Dermis blood vessel endothelial cell (primary cell): Measurements from ENCODE around the gene TBC1D19. TPM values are rescaled to one million over a fixed set of nuclear protein-coding genes. Genes with fewer than 3 reads are reported as not detected.
"Not testable (repeated sequence)": the region's sequence is repeated elsewhere in the genome, so short reads cannot be mapped to it uniquely, and the experiment has no call there.

Source experiments
- DNase-seq: peaks from one replicate; pipeline ENCODE4 v3.0.0; 2010
- total RNA-seq: library from RNA; depleted of rRNA; stranded (reverse); fragments of >200 nt; gene quantifications from 2 replicates; pipeline ENCODE4 v1.2.3, GENCODE V29; 2014

Gene TBC1D19
- total RNA-seq, 1 donor from 2014 or later: 16.7 TPM

DNA sequence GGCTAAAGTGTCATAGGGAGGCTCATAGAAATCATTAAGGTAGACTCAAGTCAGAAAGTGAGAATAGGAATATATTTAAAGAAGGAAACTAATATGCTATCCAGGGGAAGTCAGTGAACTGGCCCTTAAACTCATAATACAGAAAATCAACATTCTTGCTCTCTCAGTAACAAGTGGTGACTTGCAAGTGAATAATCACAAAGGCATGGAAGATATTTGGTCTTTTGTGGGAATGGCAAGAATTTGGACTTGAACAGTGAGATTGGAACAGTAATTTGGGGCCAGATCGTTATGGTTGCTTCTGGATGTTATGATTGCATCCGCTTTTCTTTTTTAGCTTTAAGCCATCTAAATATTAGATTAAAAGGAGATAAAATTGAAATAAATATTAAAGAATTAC is 103.8 kb downstream of the TBC1D19 start:
- DNase-seq: no peak

DNA sequence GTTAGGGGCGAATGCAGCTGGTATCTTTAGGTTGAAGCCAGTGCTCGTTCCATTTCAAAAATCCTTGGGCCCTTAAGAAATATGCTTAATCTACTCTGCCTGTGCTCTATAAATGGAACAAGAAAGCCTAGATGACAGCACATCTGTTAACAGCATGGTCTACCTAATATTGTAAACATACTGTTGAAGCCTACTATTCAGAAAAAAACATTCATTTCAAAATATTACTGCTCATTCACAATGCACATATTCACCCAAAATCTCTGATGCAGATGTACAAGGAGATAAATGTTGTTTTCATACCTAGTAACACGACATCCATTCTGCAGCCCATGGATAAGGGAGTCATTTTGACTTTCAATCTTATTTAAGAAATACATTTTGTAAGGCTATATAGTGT is 106.6 kb downstream of the TBC1D19 start:
- no peak for DNase-seq

DNA sequence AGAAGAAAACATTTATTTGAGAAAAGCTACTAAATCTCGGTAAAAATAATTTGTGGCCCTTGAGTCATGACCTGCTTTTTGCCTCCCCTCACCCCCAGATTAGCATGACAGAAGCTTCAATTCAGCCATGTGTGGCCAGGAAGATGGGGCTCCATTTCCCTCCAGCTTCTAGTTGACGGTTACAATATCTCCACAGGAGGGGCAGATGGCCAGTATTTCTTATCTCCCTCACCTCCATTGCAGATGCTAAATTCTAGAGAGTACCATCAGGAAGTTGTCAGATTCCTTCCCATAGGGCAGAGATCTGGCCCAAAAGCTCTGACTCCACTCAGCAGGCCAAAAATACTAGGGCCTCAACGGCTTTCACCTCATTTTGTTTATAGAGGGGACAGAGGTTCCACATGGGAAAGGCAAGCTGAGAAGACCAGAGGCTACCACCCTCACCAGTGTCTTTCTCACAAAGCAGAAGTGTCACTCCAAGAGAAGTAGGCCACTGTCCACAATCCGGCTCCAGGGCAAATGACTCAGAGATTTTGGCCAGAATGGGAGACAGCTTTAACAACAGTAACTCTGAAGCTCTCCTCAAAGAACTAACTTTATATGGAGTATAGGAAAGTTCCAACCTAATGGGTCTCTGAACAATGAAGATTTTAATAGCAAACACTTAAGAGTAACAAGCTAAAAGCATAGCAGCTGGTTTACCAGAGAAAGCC is 108.3 kb downstream of the TBC1D19 start:
- DNase-seq: no peak

DNA sequence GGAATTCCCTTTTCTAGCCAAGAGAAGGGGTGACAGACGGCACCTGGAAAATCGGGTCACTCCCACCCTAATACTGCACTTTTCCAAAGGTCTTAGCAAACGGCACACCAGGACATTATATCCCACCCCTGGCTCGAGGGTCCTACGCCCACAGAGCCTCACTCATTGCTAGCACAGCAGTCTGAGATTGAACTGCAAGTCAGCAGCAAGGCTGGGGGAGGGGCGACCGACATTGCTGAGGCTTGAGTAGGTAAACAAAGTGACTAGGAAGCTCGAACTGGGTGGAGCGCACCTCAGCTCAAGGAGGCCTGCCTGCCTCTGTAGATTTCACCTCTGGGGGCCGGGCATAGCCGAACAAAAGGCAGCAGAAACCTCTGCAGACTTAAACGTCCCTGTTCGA is 110.2 kb downstream of the TBC1D19 start:
- not testable (repeated sequence) for DNase-seq

DNA sequence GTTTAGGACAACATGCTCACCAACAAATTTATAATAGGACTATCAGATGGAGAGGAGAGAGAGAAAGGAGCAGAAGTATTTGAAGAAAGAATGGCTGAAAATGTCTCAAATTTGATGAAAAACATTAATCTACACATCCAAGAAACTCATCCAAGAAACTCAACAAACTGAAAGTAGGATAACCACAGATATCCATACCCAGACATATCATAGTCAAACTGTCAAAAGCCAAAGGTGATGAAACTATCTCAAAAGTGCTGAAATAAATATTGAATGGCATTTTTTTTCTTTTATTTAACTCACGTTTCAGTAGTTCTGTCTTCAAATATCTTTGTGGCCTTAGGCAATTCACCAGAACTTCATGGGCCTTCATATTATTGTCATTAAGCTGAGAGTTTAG is 116.2 kb downstream of the TBC1D19 start:
- no peak for DNase-seq

DNA sequence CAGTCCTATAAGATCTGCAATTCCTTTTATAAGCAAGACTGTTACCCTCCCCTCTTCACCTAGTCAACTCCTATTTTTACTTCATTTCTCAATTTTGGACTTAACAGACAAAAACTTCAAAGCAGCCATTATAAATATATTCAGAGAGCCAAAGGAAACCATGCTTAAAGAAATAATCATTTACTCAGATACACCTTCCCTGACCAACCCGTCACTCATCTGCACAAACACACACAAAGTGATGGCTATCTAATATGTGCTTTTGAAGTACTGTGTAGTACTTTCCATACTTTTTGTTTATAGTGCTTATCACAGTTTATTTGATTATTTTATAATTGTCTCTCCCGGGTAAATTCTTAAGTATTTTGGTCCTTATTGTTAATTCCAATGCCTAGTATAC is 117.2 kb downstream of the TBC1D19 start:
- DNase-seq: no peak

DNA sequence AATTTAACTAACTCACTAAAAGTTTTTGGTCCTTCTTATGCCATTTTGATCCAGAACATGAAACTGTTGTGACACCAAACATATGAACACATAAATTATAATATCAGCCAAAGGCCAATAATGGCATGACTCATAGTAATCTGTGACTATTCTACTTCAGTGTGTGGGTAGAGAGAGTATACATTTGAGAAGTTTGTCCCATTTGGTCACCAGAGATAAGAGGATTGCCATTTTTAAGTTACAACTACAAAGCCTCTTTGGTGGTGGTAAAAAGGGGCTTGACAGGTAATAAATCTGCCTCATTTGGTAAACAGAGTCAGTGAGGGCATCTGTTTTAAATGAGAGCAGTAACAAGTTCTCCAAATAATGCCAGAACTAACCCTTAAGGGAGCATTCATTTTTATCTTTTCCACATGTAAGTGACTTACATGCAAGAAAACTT is 117.9 kb downstream of the TBC1D19 start:
- DNase-seq: no peak

DNA sequence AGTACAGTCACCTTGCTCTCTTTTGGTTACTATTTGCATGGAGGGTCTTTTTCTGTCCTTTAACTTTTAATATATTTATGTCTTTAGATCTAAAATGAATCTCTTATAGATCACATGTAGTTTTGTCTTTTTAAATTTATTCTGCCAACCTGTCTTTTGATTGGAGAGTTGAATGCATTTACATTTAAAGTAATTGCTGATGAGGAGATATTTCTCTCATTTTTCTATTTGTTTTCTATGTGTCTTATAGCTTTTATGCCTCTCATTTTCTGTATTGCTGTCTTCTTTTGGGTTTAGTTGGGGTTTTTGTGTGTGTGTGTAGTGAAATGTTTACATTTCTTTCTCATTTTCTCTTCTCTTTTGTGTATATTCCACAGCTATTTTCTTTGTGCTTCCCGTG is 123.5 kb downstream of the TBC1D19 start:
- no peak for DNase-seq

DNA sequence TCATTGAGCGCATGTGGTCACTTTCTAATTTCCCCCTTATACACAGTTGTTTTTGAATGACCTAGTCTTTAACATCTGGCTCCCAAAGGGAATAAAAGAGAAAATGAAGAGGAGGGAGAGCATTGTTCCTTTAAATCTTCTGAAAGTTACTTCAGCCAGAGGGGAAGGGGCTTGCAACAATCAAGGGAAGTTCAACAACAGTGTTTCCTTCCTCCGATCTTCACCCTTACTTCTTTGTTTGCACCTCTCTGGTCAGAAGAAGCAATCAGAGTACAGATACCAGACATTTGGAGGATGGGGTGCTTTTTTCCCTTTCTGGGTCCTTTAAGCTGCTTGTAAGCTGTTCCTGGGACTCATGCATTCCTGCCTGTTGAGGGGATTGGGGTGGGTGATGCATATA is 125.4 kb downstream of the TBC1D19 start:
- DNase-seq: peak; percentile 53

DNA sequence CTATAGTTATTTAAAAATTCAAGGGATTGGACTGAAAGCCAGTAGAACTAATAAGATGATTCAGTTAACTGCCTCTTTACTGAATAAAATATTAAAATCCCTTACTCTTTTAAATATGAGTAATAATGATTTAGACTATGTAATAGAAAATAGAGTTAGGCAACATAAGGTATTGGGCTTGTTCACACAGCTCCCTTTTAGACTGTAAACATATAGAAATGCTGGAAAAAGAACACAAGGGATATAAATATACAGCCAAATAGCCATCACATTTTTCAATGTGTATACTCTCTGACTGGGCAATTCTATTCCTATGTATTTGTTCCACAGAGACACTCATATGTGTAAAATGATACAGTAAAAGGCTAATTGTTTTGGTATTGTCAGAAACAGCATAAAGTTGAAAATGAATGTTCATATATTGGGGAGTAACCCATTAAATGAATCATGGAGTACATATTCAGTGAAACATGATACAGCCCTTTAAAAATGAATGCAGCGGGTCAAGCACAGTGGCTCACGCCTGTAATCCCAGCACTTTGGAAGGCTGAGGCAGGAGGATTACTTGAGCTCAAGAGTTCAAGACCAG is 129.8 kb downstream of the TBC1D19 start:
- DNase-seq: no peak

DNA sequence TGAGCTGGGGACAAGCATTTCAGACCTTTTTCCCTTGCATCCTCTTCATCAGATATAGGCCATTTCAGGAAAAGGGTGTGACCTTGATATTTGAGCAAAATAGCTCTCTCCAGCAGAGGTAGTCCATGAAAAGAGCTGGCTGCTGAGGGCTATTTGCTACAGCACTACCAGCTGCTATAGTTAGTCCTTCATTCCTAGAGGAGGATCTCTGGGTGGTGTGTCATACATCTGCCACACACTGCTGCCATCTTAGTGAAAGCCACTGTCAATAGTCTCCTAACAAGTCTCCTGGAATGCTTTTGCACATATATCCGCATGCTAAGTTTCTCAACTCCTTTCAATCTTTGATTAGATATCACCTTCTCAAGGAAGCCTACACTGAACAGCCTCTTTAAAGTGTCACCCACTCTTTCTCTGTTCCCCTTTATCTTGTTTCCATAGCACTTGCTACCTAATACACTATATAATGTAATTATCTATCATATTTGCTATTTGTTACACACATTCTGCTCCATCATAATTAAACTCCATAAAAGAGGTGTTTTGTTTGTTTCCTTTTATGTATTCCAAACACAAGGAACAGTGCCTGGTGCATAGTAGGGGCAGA is 131.9 kb downstream of the TBC1D19 start:
- no peak for DNase-seq

DNA sequence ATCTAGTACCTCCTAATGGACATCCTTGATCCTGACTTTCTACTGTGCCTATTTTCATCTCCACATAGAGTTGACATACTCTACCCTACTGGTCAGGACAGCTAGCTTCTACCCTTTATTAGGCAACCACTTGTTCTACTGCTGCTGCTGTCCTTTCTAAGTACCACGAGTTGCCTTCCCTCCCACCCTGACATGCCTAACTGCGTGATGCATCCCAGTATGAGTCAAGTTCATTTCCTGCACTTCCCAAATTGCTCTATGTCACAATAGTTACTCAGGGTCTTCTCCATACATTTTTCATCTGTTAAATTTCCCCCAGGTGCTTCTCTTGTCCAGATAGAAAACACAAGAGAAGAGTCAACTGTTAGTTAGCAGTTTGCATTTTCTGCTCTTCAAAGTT is 133.4 kb downstream of the TBC1D19 start:
- DNase-seq: peak; percentile 37

DNA sequence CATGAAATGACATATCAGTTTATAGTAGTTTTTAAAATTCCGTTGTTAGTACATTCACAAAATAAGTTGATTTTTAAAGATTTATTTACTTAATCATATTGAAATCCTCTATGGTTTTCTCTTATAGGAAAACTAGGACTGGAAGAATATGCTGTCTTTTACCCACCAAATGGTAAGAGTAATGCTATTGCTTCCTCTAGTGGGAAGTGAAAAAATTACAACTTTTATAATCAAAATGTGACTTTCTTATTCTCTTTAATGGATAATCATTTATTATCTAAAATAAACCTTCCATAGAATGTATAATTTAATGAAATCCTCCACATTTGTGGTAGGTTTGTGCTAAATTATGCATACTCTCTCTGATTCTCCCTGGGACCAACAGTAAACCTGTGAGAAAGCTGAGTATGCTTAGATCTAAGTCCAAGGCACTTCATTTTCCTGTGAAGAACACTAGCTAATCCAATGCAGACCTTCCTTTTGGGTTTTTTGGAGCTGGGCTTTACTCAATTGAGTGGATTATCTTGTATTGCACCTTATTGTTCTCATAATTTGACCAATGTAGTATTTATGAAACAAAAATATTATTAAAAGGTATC is 136.2 kb downstream of the TBC1D19 start:
- DNase-seq: peak; percentile 56

DNA sequence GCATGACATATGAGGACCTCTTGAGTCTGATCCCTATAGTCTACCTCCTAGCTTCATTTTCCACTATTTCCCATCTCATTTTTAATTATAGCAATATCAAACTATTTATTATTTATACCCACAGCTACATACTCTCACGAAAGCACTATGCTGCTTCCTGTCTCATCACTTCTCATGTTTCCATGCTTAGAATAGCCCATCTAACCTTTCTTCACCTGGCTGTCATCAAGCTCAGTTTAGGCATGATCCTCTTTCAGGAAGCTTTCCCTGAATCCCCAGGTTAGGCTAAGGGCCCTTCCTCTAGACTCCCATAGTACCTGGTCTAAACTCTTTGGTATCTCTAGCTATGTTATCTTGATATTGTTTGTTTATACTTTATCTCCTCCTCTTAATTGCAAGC is 137.8 kb downstream of the TBC1D19 start:
- DNase-seq: no peak

DNA sequence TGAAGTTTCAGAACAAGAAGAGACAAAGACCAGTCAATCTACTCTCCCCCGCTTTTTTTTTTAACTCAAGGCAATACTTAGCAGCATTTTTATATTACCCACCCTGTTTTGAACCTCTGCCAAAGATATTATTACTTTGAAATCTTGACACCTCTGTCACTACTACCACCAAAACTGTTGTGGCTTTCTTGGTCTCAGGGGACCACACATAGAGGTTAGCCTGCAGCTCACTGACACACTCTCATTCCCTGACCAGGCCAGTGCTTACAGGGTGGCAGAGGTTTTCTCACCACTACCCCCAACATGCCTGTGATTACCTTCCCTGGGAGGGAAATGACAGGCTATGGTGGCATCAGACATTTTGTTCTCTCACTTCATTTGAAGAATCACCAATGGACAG is 139.3 kb downstream of the TBC1D19 start:
- no peak for DNase-seq

DNA sequence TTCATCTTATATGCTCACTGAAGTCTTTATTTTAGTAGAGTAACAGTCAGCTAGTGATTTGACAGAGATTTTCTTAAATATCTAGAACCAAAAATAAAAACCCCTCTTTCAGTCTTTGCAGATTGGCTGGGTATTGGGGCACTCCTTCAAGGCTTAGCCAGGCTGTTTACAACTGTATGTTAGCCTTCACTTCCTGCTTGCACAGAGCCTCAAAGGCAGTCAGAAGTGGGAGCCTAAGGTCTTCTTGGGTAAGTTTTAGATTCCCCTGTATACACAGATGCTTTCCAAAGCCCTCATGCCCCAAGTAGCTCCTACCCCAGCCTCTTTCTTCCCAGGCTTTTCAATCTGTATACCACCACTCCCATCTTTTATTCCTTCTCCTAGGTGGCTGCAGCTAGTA is 140.7 kb downstream of the TBC1D19 start:
- DNase-seq: no peak

DNA sequence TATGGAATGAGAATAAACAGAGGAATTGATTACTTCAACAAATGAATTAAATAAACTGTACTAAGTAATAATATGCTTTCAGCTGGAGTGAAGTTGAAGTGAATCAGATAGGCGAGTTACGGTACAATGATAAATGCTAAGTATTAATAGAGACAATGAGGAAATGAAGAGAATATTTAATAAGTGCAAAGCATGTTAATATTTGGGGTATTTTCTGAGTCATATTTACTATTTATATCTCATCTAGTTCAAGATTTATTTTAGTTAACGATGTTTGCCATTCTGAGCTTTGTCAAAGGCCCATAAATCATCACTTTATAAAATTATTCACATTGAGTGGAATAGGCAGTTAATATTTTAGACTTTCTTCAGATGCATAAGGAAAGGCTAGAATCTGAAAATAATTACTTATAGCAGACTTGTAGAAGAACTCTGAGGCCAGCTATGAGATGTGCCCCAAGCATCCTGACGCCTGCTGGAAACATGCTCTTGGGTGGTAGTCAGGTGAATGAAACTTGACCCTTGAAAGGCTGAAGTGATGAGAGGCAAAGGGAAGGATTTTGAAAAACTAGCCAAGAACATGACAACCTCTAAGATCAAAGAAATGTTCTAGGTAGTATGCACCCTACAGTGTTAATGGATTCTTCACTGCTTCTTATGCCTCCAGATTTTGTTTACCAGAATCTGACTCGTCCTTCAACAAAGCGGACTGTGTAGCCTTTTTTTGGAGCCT is 142.9 kb downstream of the TBC1D19 start:
- DNase-seq: no peak

DNA sequence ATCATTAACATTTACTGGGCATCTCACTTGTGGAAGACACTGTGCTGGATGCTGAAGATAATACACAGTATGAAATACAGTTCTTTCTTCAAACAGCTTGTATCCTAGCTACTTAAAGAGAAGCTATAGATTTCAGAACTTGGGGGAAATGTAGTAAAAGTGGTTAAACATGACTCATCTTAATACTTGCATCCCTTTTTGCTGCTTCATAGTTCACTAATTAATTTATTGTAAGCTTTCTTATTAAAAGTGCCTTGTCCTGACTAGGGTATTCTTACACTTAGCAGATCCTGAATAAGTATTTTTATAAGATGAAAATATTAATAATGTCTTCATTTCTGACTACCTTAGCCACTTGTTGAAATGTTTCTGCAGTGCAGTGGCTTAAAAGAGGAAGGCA is 144.0 kb downstream of the TBC1D19 start:
- DNase-seq: no peak

DNA sequence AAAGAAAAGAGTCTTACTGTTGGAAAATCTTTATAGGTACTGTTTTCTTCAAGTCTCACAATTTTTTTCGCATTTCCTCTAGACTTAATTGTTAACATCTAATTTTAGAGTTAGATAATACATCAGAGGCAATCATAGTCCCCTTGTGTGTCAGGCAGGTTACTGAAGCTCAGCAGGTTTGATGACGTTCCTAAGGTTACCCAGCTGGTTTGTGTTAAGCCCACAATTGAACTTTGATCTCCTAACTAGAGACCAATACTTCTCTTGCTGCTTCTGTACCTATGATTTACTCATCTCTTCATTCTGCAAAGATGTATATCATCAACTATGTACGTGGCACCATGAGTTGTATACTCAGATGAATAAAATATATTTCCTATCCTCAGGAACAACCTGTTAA is 145.1 kb downstream of the TBC1D19 start:
- no peak for DNase-seq

DNA sequence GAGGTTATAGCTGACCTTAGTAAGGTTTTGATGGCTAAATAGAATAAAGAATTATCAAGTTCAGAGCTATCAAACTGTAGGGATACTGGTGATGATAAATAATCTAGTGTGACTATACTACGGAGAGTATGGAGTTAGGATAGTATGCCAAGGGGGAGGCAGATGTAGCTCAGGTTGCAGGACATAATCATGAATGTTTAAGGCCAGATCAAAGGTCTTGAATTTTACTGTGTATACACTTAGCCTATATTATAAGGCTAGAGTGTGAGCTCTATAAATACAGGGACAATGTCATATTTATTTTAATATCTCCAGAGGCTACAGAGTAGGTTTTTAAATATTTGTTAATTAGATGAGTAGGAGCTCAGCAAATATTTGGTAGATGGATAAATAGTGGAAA is 145.7 kb downstream of the TBC1D19 start:
- no peak for DNase-seq

DNA sequence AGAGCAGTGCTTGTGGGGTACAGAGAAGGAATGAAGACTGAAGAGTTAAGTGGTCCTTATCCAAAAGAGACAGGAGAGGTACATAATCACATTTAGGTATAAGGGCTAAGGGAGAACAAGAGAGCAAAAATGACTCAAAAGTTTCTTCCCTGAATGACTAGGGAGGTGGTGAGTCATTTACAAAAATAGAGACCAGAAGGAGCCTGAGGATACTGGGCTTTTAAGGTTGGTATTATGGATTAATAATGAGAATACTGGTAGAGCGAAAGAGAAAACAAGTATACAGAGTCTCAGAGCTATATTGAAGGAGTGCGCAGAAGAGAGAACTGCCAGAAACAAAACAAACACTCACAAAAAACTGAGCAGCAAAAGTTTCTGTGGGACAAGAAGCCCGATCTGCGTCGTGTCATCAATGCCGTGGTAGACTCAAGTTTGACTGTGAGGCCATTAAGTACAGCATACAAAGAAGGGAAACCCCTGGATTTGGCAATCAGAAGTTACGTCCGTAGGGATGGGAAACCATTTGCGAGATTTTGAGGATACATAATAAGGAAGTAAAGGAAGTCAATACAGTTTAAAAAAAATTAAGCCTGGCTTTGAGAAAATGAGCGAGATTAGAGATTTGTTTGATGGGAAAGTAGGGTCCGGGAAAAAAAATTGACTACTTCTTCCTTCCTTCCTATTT is 147.6 kb downstream of the TBC1D19 start:
- DNase-seq: no peak

DNA sequence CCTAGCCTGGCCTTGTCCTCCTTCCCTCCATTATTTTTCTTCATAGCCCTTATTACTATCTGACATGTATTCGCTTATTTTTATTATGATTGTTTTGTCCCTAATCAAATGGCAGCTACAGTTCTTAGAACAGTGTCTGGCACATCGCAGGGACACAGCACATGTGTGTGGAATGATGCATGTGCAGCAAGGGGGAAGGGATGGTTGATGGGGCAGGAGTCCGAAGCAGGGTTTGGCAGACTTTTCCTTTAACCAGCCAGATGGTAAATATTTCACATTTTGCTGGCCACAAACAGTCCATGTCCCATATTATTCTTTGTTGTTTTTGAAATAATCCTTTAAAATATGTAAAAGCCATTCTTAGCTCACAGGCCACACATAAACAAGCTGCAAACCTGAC is 148.5 kb downstream of the TBC1D19 start:
- no peak for DNase-seq

DNA sequence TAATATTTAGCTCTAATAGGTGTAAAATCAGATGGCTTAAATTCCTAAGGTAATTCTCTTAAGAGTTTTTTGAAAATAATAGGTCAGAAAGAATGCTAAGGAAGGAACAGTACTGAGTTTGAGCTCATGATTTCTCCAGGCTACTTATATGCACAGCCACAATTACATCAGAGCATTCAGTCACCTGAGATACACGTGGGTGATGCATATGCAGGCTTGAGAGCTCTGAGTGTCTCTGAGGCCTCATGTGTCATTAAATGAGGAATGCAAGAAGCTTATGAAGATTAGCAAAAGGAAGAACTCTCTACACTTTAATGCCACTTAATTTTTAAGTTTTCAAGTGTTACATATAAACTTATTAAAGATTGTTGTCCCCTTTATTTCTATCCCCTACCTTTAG is 152.7 kb downstream of the TBC1D19 start:
- no peak for DNase-seq
